Body of pancreas (tissue), 4 donors: ENCODE data around the gene NDUFA13.

Source experiments
- CTCF ChIP-seq, 7 experiments: fragments of 450-650 bp in 4 of 7; fragments of 200-600 bp in 3 of 7; sonication (generic) in 3 of 7; IDR thresholded peaks; one replicate each; pipeline ENCODE4 v1.5.1; 2016 to 2019; ENCODE audit warnings: antibody characterized with exemption in 7 of 7
- POLR2A ChIP-seq, 3 donors: fragments of 450-650 bp; IDR thresholded peaks; one replicate each; pipeline ENCODE4 v1.6.1; 2016; ENCODE audit warnings: antibody characterized with exemption in 3 of 3, mild to moderate bottlenecking in 2 of 3

GRCh38 chr19:19505669-19506326, 10.2 kb upstream of the NDUFA13 start:
- TF ChIP-seq CTCF (IDR thresholded peaks at IDR 0.05) = no peak
- no peak for TF ChIP-seq POLR2A (IDR thresholded peaks at IDR 0.05)
